GM19328 (cell line): ENCODE results near the gene UQCC2.

Source experiments
- ATAC-seq: cut with Tn5 transposase; IDR thresholded peaks from one replicate; pipeline ENCODE4 v1.9.1; 2021; ENCODE audit warnings: mild to moderate bottlenecking, moderate library complexity; ENCODE audit not compliant: unreplicated experiment

The UQCC2 gene

DNA sequence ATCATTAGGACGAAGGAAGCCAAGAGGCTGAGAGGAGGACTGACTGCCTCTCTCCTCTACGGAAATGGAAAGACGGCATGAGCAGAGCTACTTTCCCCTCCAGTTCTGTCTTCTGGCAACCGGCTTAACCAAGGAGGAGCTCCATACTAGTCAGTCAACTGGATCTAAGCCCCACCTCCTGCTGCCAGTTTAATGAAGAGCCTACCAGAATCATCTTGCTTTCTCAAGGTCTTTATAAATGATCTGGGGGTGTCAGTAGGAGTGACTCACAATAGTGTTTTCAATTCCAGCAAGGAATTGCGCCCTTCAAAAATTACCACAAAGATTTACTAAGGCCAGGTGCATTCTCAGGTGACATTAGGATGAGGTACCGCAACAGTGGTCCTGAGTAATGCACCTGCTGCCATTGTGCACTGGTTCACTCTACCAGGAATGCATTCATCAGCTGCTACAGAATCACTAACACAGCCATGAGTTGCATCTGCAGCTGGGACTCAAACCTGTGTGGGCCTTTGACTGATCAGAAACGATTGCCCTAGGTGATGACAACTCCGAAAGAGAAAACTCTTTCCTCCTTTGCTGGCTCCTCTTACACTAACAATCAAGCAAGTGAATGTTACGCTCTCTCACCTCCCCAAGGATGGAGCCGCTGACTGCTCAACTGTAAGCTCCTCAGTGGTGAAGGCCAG lies 2.8 kb downstream of the UQCC2 start:
- ATAC-seq, result no peak

DNA sequence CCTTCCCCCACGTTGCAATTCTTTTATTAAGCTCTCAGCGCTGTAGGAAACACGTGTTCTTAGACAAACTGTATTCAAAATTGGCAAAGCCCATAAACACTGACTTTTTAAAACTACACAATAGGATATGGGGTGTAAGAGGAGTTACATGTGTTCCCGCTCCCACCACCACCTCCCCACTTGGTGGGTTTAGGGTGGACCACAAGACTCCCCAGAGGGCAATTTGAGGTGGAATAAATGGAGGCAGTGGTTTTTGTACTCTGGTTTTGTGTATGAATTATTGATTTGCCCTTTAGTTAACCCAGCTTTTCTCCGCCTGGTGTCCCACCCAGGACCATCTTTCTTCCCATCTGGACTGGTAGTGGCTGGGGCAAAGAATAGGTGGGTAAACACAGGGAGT lies 3.7 kb downstream of the UQCC2 start:
- no peak for ATAC-seq

DNA sequence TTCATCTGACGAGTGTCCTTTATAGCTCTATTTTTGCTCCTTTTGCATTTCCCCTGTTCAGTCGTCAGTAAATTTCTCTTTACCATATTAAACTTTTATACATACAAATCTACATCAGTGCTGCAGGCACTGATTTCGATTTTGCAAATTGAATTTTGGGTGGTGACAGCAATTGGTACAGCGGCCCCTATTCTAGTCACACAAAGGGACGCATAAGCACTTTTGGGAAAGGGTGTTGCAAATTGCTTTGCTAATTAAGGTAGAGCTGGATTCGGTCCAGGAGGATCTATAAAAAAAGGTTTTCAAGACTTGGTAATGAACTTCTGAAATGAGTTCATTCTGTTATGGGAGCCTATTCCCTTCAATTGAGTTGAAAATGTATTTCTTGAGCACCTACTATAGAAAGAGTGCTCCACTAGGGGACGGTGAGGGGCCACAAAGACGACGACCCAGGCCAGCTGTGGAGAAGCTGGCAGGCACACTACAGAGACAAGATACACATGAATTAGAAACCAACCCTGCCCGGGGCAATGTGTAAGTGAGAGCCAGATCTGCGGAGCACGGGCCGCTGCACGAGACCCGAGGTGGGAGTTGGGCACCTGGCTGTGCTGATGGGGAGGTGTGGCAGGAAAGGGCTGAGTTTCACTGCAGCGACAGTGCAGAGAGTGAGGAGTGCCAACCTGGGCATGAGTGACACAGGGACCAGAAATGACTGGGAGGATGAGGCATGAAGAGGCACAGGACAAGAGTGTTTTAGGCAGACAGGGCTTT lies 5.4 kb downstream of the UQCC2 start:
- no peak for ATAC-seq

DNA sequence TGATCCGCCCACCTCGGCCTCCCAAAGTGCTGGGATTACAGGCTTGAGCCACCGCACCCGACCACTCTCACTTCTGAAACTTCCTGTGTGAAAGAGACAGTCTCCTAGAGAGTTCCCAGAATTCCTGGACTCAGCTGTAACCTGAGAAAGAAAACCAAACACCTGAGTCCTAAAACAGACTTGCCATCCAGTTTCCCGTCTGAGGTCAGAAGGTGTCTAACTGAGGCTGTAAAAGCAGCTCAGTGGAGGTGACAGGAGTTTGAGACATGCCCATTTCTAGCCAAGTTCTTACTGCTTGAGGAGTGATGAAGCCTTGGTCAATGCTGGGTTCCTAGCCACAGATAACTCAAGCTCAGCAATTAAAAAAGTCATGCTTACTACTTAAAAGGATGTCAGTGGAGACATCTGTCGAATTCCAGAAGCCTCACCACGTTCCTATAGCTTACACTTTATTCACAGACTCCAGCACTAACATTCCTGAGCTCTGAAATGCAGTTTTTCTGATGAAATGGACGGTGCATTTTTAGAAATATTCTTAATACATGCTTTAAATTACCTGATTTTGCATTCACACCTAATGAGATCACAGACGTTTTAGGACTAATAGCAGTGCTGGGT lies 6.1 kb downstream of the UQCC2 start:
- ATAC-seq, result no peak

DNA sequence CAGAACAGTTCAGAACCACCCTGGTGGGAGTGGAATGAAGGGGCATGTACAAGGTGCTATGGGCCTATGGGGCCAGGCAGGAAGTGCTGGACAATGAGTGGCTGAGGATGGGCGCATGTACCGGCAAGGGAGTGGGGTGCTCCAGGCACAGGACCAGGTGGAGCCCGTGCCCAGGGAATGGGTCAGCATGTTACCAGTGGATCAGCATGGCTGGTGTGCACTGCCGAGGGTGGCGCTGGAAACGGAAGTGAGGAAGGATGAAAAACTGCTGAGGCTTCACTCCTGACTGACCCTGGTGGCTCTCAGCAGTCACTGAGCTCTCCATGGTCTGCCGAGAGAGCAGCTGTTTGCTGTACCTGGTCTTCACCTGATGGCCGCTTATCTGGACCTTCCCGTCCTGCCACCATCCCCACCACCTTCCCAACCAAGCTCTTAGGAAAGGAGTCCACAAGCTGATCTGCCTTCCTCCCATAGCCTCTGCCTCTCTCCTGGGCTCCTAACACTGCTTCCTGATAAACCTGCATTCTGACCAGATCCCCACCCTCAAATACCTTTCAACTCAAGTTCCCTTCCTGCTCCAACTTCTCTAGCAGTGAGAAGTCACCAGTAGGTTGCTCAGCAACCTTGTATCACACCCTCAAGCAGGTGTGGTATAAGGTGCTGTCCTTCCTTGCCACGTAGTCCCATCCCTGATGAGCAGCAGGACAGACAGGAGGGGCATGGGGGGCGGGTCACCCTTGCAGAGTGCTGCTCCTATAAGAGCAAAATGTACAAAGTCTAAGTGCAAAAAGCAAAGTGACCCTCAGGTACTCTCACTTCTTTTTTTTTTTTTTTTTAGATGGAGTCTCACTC lies 7.1 kb downstream of the UQCC2 start:
- no peak for ATAC-seq

DNA sequence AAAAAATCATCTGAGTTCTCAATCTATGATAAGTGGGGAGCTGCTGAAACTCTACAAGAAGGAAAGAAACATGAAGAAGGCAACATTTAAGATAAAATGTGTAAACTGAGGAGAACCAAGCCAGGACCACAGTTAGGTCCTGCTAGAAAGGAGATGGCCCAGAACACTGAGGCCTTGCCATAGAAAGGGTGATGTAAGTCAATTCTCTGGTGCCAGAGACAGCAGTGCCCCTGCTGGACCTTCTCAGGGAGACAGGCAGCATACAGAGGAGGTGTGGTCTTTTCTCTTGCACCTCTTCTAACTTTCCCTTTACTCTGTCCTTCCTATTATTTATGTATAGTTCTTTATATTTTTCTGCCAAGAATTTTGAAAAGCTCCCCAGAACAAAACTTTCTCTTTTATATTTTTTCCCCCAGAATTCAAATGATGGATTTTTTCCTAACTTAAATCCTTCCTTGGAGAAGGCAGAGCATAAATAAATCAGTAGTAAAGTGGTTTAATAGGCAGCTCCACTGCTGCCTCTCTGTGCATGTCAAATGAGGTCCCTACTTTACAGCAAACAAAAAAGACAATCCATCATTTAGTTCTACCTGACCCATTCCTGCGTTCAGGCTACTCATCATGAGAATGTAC lies 9.0 kb downstream of the UQCC2 start:
- ATAC-seq, result no peak

DNA sequence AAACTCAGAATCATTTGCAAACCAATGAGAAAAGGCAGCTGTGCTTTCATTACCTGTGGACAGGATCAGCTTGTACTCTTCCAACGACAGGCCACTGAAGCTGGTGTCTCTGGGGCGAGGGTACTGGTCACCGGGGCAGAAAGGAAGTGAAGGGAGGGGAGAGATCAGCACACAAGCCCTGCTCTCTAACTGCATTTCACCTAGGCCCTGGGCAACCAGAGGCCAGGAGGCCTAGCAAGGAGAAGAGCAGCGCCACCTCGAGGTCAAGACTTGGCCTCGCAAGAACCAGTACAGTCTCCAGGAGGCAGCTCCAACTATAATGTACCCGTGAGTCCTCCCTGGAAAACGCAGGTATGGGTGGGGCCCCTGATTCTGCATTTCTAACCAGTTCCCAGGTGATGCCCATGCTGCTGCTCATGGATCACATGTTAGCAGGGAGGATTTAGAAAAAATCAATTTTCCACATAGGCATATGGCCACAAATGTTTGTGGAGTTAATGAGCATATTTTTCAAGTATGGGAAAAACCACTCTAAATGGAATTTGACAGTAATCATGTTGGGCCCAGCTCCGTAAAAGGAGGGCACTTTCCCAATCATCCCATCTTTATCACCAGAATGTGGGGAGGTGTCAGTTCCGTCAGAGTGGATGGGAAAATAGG lies 11.0 kb downstream of the UQCC2 start:
- no peak for ATAC-seq

DNA sequence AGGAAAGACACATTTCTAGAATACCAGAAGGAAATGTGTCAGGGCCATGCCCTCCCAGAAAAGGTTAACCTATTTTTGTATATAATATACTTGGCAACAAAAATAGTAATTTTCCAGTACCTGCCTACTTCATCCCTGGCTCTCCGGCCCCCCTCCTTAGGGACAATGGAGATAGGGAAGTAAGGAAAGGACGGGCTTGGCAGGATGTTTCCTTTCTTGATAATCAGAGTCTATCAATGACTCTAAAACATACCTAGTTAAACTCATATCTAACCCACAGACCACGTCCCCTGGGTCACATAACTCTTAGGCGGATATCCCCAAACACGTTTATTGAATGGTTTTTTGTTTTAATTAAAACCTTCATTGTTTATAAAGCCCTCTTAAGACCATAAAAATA lies 11.8 kb downstream of the UQCC2 start:
- no peak for ATAC-seq

DNA sequence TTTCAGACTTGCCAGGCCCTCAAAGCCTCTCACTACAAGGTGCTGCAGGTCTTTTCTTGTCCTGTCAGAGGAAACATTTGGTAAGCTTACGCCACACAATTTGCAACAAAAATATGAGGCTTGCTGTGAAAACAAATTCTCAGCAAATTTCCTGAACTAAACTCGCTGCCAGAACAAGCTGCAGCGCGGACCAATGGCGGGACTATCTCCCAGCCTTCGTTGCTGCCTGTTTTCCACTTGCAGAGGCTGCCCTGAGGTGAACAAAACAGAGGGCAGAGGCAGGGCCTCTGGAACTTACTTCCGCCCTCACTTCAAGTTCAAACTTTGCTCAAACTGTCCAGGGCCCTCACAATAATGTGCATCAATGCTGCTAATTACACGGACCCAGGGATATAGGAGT lies 12.4 kb downstream of the UQCC2 start:
- ATAC-seq, result no peak

DNA sequence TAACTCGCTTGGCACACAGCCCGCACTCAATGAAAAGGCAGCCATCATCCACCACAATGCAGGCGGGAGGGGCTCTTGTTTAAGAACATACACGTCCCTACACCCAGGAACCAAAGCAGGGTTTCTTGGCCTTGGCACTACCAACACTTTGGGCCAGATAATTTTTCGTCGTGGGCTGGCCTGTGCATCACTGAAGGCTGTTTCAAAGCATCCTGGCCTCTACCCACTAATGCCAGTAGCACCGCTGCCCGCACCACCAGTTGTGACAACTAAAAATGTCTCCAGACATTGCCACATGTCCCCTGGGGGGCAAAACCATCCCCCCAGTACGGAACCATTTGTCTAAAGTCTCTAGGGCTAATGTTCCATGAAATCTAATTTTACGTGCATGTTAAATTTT lies 13.0 kb downstream of the UQCC2 start:
- ATAC-seq, result no peak

DNA sequence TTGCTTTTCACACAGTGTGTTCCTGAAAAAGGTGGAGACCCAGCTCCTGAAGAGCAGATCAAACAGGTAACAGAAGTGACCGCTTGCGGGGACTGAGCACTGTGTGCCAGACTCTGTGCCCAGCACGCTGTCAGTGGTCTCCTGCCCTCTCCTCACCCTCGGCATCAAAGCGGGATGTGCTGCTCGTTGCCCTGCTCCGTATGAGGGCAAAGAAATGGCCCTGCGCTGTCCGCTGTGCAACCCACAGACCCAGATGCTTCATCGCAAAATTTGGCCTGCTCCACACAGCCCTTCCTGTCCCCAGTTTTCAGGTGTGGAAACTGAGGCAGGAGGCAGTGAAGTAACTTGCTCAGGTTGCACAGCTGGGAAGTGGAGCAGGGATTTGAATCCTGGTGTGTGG lies 13.7 kb downstream of the UQCC2 start:
- ATAC-seq, result no peak

DNA sequence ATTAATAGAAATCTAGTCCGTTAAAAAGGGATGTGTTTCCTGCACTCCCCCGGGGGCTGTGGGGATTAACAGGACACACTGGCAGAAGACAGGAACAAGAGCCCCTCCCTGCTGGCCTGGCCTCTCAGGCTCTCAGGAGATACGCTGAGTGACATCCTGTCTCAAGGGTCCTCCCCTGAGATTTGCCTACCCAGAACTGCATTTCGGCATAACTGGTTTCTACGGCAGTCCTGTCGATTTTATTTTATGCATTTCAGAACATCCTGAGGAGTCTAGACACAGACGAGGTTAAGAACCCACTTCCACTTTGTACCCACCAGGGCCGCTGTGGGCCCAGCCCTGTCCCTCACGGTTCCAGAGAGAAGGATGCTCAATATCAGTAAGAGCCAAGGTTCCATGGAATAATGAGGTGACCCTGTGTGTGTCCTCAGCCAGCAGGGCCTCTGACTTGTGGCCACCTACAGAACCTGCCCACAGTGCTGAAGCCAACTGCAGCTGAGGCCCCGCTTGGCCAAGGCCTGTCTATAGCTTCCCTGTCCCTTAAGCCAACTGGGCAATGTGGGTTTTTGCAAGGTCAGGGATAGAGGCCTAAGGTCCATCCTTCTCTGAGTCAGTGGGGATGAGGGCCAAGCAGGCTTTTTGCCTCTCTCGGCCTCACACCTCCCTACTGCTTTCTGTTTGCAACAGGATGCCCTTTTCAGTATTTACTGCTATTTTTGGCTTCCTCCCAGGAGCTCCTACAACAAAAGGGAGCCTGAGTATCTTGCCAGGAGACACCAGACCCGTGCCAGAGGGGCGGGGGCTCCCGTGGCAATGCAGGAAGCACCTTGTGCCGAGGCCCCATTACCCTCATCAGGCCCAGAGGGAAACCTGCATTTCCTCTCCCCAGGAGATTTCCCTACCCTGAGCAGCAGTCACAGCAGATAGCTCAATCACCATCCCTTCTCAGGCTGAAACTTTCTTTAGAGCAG lies 14.7 kb downstream of the UQCC2 start:
- ATAC-seq, result no peak

DNA sequence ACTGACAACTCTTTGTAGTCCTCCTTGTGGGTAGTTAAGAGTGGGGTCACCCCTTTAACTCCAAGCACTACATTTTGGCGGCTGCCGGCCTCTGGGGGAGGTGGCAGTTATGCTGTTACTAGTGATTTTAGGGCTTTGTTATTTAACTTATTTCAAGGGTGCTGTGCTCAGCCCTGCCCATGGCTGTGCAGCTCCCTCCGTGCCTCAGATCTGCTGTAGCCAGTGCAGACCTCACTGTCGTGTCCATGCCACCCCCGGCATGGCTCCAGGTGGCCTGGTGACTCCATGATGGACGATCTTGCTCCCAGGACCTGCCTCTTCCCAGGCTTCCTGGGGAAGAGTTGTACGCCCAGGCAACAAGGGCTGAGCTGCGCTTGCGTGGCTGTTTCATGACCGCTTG lies 15.4 kb downstream of the UQCC2 start:
- ATAC-seq, result no peak

DNA sequence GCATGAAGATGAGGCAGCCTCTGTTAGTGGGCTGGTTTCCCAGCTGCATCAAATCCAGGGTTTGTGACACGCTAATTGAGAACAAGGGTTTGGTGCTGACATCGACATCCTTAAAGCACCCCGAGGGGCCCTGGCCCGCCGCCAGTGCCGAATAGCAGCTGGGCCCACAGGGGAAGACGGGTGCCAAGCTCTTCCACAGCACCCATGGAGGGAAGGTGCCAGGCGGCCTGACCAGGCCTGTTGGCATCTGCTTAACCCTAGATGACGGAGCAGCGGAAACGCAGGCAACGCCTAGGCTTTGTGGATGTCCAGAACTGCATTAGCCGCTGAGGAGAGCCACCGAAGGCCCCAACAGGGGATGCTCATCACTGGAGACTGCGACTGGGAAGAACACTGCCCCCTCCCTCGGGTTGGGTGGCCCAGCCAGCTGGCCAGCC lies 16.0 kb downstream of the UQCC2 start:
- no peak for ATAC-seq

DNA sequence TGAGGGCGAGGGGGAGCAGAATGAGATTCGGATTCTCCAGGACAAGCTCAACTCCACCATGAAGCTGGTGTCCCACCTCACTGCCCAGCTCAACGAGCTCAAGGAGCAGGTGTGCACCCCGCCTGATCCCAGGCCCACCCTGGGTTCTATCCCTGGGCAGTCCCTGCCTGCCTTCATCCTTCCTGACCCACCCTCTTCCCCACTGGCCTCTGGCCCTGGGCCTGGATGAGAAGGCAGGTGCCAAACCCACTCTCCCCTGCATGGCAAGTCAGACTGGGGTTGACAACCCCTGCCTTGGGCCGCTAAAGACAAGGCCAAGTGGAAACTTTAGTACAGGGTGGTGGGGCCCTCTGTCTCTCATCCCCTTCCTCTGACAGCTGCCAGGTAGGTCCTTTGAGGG lies 16.5 kb downstream of the UQCC2 start:
- no peak for ATAC-seq

DNA sequence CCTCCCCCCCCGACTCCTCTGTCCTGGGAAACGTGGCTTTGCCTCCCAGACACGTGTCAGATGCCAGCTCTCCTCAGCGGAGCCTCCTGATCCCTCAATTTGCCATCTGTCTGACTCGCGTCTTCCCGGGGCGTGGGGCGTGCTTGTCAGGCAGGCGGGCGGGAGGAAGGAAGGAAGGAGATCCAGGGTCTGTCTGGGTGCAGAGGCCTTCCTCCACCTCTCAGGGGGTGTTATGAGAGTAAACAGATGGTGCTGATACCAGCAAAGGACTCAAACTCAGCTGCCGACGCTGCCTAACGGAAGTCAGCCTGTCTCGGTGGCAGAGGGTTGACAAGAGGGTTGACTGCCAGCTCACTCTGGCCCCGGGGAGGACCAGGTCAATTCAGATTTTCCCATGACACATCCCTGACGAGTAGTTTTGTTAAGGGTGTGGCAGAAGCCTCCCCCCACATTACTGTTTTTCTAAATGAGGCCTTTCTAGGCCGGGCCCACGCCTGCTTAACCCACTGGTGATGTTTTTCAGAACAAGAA lies 17.0 kb downstream of the UQCC2 start:
- ATAC-seq, result no peak

DNA sequence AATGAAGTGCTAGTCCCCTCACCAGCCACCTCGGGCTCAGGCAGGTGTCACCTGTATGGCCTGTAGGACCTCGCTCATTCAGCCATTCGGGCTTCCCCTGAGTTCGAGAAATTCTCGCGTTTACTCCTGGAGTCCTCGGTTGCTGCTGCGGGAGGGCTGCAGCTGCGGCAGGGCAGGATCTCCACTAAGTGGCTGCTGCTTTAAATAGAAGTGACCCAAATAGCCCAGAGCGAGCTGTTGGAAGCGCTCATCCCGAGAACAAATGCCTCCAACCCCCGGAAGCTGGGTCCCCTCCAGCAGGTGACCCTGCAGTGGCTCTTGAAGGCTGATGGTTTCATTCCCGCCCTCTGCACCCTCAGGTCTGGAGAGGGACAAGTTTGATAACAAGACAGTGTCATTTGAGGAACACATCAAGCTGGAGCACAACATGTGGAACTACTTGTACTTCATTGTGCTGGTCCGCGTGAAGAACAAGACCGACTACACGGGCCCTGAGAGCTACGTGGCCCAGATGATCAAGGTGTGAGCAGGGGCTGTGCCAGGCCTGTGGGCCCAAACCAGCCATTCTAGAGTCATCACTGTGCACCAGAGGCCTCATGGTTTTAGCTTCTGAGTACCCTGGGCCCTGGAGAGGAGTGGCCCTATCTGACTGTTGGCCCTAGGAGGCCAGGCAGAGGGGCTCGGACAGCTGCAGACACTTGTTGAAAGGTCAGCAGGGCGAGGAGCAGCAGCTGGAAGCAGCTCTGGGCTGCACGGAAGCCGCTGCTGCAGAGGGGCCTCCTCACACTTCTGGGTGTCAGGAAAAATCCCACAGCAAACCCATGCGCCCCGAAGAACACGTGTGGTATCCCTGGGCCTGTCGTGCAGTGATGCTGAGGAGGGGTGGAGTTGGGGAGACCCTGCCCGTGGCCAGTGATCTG lies 18.1 kb downstream of the UQCC2 start:
- no peak for ATAC-seq

DNA sequence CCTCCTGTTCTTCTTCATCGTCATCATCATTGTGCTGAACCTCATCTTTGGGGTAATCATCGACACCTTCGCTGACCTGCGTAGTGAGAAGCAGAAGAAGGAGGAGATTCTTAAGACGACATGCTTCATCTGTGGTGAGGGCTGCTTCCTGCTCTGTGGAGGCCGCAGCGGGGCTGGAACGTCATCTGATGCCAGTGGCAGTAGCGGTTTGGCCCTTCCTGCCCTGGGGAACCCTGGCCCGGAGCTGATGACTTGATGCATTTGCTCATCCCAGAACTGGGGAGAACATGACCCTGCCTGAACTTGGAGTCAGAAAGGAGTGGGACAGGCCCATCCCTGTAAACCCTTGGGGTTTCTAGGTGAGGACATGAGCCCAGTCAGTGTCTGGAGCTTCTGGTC lies 18.7 kb downstream of the UQCC2 start:
- ATAC-seq, result no peak
